HEK293 (cell line): ENCODE measurements around the gene POLR2L.

Experiments used
- CTCF ChIA-PET: fragments of 350-600 bp; formaldehyde crosslinking; extraction: SDS; loops from one replicate; lab custom pipeline; 2021; ENCODE audit warnings: antibody characterized with exemption; lab: Yijun Ruan, JAX
- POLR2A ChIA-PET: fragments of 300-600 bp; formaldehyde crosslinking; extraction: SDS; loops from one replicate; lab custom pipeline; 2020; ENCODE audit warnings: antibody characterized with exemption, inconsistent platforms; lab: Yijun Ruan, JAX
- H3K27ac ChIP-seq: fragments of 200-500 bp; sonication (Bioruptor generic); 2 replicates; pipeline ENCODE4 v1.5.1; 2014; ENCODE audit warnings: low read depth, low read length, control low read depth, inconsistent platforms; ENCODE audit errors: extremely low read depth
- H3K36me3 ChIP-seq, 2 experiments: fragments of 200-500 bp in 1 of 2; sonication (Bioruptor generic) in 1 of 2; 1 replicate in 1 of 2; 2 replicates in 1 of 2; pipeline ENCODE4 v1.5.1; 2014 to 2017; ENCODE audit warnings: inconsistent platforms in 2 of 2, low read length in 2 of 2; ENCODE audit not compliant: control insufficient read depth in 2 of 2, insufficient read depth in 1 of 2
- H3K4me1 ChIP-seq: fragments of 200-500 bp; sonication (Bioruptor generic); 2 replicates; pipeline ENCODE4 v1.5.1; 2014; ENCODE audit warnings: mild to moderate bottlenecking, low read length, inconsistent platforms; ENCODE audit not compliant: control insufficient read depth, insufficient read depth
- H3K4me3 ChIP-seq: 2 replicates; pipeline ENCODE4 v1.5.1; 2011; ENCODE audit warnings: low read depth, mild to moderate bottlenecking, control low read depth, low read length, moderate library complexity
- H3K9me3 ChIP-seq: fragments of 200-500 bp; sonication (Bioruptor generic); 2 replicates; pipeline ENCODE4 v1.5.1; 2014; ENCODE audit warnings: low read depth, low read length, inconsistent platforms; ENCODE audit not compliant: control insufficient read depth, insufficient read depth
- AEBP2 ChIP-seq: fragments of 450-650 bp; formaldehyde crosslinking; IDR thresholded peaks from 2 replicates; pipeline ENCODE4 v1.5.1; 2016; ENCODE audit warnings: missing biosample characterization, missing genetic modification characterization, borderline replicate concordance
- CTCF ChIP-seq: fragments of 450-650 bp; formaldehyde crosslinking; IDR thresholded peaks from 2 replicates; pipeline ENCODE4 v1.5.1; 2016; ENCODE audit warnings: missing biosample characterization, missing genetic modification characterization
- GLI4 ChIP-seq: fragments of 450-650 bp; formaldehyde crosslinking; IDR thresholded peaks from 2 replicates; pipeline ENCODE4 v1.5.1; 2016; ENCODE audit warnings: missing biosample characterization, missing genetic modification characterization
- GLIS2 ChIP-seq: fragments of 450-650 bp; formaldehyde crosslinking; IDR thresholded peaks from 2 replicates; pipeline ENCODE4 v1.5.1; 2016; ENCODE audit warnings: missing biosample characterization, missing genetic modification characterization
- PRDM10 ChIP-seq: fragments of 450-650 bp; formaldehyde crosslinking; IDR thresholded peaks from 2 replicates; pipeline ENCODE4 v1.5.1; 2016; ENCODE audit warnings: missing biosample characterization, missing genetic modification characterization
- TCF7L2 ChIP-seq: IDR thresholded peaks from 2 replicates; pipeline ENCODE4 v1.6.1; 2011; ENCODE audit warnings: low read depth, mild to moderate bottlenecking, inconsistent platforms, low read length, moderate library complexity, borderline replicate concordance
- YY1 ChIP-seq: fragments of 450-650 bp; formaldehyde crosslinking; IDR thresholded peaks from 2 replicates; pipeline ENCODE4 v1.5.1; 2018; ENCODE audit warnings: missing biosample characterization, missing genetic modification characterization
- ZBTB1 ChIP-seq: fragments of 450-650 bp; formaldehyde crosslinking; IDR thresholded peaks from 2 replicates; pipeline ENCODE4 v1.5.1; 2016; ENCODE audit warnings: missing biosample characterization, missing genetic modification characterization
- ZNF114 ChIP-seq: fragments of 450-650 bp; formaldehyde crosslinking; IDR thresholded peaks from 2 replicates; pipeline ENCODE4 v1.5.0; 2017; ENCODE audit warnings: missing biosample characterization, missing genetic modification characterization
- ZNF239 ChIP-seq: fragments of 450-650 bp; formaldehyde crosslinking; IDR thresholded peaks from 2 replicates; pipeline ENCODE4 v1.5.1; 2016; ENCODE audit warnings: missing biosample characterization, missing genetic modification characterization
- ZNF280C ChIP-seq: fragments of 450-650 bp; formaldehyde crosslinking; IDR thresholded peaks from 2 replicates; pipeline ENCODE4 v1.5.1; 2016; ENCODE audit warnings: missing biosample characterization, missing genetic modification characterization
- ZNF423 ChIP-seq: fragments of 450-650 bp; formaldehyde crosslinking; IDR thresholded peaks from 2 replicates; pipeline ENCODE4 v1.5.1; 2016; ENCODE audit warnings: missing biosample characterization, missing genetic modification characterization
- ZNF433 ChIP-seq: fragments of 450-650 bp; formaldehyde crosslinking; IDR thresholded peaks from 2 replicates; pipeline ENCODE4 v1.5.1; 2016; ENCODE audit warnings: missing biosample characterization, missing genetic modification characterization, low read depth
- ZNF48 ChIP-seq: fragments of 450-650 bp; formaldehyde crosslinking; IDR thresholded peaks from 2 replicates; pipeline ENCODE4 v1.5.1; 2016; ENCODE audit warnings: missing biosample characterization, missing genetic modification characterization
- ZNF544 ChIP-seq: fragments of 450-650 bp; formaldehyde crosslinking; IDR thresholded peaks from 2 replicates; pipeline ENCODE4 v1.5.0; 2017; ENCODE audit warnings: missing biosample characterization, missing genetic modification characterization
- ZNF549 ChIP-seq: fragments of 450-650 bp; IDR thresholded peaks from 2 replicates; pipeline ENCODE4 v1.5.1; 2018; ENCODE audit warnings: missing biosample characterization, missing genetic modification characterization, mild to moderate bottlenecking, inconsistent platforms, moderate library complexity
- ZNF555 ChIP-seq: fragments of 450-650 bp; formaldehyde crosslinking; conservative IDR thresholded peaks from 2 replicates; pipeline ENCODE4 v1.5.1; 2017; ENCODE audit warnings: missing biosample characterization, mild to moderate bottlenecking, missing genetic modification characterization, inconsistent platforms
- ZNF571 ChIP-seq: fragments of 450-650 bp; formaldehyde crosslinking; IDR thresholded peaks from 2 replicates; pipeline ENCODE4 v1.5.0; 2017; ENCODE audit warnings: missing biosample characterization, missing genetic modification characterization
- ZNF660 ChIP-seq: fragments of 450-650 bp; IDR thresholded peaks from 2 replicates; pipeline ENCODE4 v1.5.1; 2018; ENCODE audit warnings: missing biosample characterization, mild to moderate bottlenecking, missing genetic modification characterization
- ZNF768 ChIP-seq: fragments of 450-650 bp; formaldehyde crosslinking; IDR thresholded peaks from 2 replicates; pipeline ENCODE4 v1.5.1; 2018; ENCODE audit warnings: missing biosample characterization, mild to moderate bottlenecking, missing genetic modification characterization
- ZNF777 ChIP-seq: fragments of 450-650 bp; formaldehyde crosslinking; IDR thresholded peaks from 2 replicates; pipeline ENCODE4 v1.5.1; 2017; ENCODE audit warnings: missing biosample characterization, missing genetic modification characterization, borderline replicate concordance
- ZNF785 ChIP-seq: fragments of 450-650 bp; formaldehyde crosslinking; IDR thresholded peaks from 2 replicates; pipeline ENCODE4 v1.5.1; 2016; ENCODE audit warnings: missing biosample characterization, missing genetic modification characterization

Gene POLR2L

GRCh38 chr11:810040-810567 is 32.2 kb downstream of the POLR2L start:
- 0 out of 2 replicates have a peak, but pooled peaks have one; percentile 42 for TF ChIP-seq ZNF660 (tag by site-specific recombination)
- 0 out of 2 replicates have a peak, but pooled peaks have one; percentile 19 for TF ChIP-seq CTCF (tag by site-specific recombination)
- no peak for TF ChIP-seq ZNF544 (tag by site-specific recombination)
- no peaks in the 10 kb centered on the region for H3K4me1 ChIP-seq
- peak overlapping the region; percentile 91 for H3K4me3 ChIP-seq
- H3K27ac ChIP-seq: peak overlapping the region; percentile 82
- CTCF ChIA-PET: interaction anchor here (1.1 kb wide), 1 partner anchor 11 kb away, joined by 6 read pairs; no protein-coding TSS in a partner anchor
- POLR2A ChIA-PET: interaction anchor here (0.6 to 11.4 kb wide), 15 partner anchors 9 to 234 kb away, joined by 3 to 202 read pairs (median 4); partner anchors contain the start of genes CD151, CRACR2B, PNPLA2 and TSPAN4
- H3K9me3 ChIP-seq: no peaks in the 10 kb centered on the region
- peaks cover 3 to 41% of the 10 kb centered on the region in 2 experiments; a peak in 2 of 3 replicates for H3K36me3 ChIP-seq

- Histone ChIP-seq H3K27ac (peak within 1 kb of the TSS; percentile 82), H3K4me1 (no peaks in the 10 kb centered on the region), H3K36me3 (peaks cover 0 to 38% of the 10 kb centered on the region in 2 experiments; a peak in 1 of 3 replicates), H3K4me3 (peak within 1 kb of the TSS; percentile 91), H3K9me3 (no peaks in the 10 kb centered on the region)
- CTCF ChIA-PET: no interaction called here
- POLR2A ChIA-PET: interaction anchor here (0.6 to 2.0 kb wide), 17 partner anchors 10 to 234 kb away, joined by 3 to 33 read pairs (median 4); partner anchors contain the start of genes PNPLA2 and TSPAN4
- TF ChIP-seq TCF7L2 (no peak), GLI4 (tag by site-specific recombination) (no peak), YY1 (tag by site-specific recombination) (peak; percentile 82), ZNF48 (tag by site-specific recombination) (no peak), ZNF423 (tag by site-specific recombination) (no peak), ZNF239 (tag by site-specific recombination) (no peak), ZNF433 (tag by site-specific recombination) (no peak), ZNF571 (tag by site-specific recombination) (no peak), AEBP2 (tag by site-specific recombination) (no peak), ZNF777 (tag by site-specific recombination) (no peak), ZNF280C (tag by site-specific recombination) (no peak), ZNF768 (tag by site-specific recombination) (no peak), GLIS2 (tag by site-specific recombination) (peak; percentile 81), ZBTB1 (tag by site-specific recombination) (no peak), ZNF785 (tag by site-specific recombination) (no peak), PRDM10 (tag by site-specific recombination) (peak; percentile 58; the same call in 1 of the 2 replicates), ZNF114 (tag by site-specific recombination) (no peak), ZNF555 (tag by site-specific recombination) (no peak), ZNF549 (tag by site-specific recombination) (no peak)
These were observed 32.9 kb downstream of the POLR2L start, which contains the start of gene RPLP2 for GRCh38 chr11:809287-810039. Gene RPLP2, plus strand, starts transcription at chr11:809967. Its CDS starts 268 bp downstream, at chr11:810235.
